HPDE6-E6E7 (cell line): ENCODE results near the gene MAP3K14.

Source experiments
- DNase-seq: peaks from one replicate; pipeline ENCODE4 v3.0.0; 2011; ENCODE audit warnings: missing footprints; ENCODE audit errors: extremely low spot score

Gene MAP3K14

DNA sequence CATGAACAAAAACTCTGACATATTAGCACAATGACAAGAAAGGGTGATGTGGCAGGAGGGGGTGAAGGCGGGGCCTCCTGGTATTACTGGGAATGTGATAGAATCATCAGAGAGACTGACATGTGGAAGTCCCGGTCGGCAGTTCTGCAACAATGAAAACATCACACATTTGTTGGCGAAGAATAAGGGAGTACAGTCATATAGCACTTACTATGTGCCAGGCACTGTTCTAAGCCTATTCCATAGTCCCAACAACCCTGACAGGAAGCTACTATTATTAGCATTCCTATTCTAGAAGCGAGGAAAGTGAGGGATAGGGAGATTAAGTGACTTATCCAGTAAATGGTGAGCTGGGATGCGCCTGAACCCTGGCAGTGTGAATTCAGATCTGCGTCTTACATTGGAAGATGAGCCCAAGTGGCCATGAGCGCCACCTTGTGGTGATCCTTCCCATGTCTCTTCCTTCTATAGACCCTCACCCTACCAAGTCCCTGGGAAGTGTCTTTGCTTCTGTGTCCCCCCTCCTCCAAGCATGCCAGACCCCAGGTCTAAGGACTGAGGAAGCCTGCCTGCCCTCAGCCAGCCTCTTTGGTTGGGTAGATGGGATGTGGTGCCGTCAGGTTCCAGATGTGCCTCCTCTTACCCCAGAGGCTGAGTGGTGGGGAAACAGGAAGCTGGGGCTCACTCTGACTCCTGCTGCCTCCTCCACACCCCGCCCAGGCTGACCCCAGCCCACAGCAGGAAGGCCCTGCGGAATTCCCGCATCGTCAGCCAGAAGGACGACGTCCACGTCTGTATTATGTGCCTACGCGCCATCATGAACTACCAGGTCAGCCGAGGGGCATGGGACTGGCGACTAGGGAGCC lies 81.2 kb downstream of the MAP3K14 start:
- DNase-seq: no peak

DNA sequence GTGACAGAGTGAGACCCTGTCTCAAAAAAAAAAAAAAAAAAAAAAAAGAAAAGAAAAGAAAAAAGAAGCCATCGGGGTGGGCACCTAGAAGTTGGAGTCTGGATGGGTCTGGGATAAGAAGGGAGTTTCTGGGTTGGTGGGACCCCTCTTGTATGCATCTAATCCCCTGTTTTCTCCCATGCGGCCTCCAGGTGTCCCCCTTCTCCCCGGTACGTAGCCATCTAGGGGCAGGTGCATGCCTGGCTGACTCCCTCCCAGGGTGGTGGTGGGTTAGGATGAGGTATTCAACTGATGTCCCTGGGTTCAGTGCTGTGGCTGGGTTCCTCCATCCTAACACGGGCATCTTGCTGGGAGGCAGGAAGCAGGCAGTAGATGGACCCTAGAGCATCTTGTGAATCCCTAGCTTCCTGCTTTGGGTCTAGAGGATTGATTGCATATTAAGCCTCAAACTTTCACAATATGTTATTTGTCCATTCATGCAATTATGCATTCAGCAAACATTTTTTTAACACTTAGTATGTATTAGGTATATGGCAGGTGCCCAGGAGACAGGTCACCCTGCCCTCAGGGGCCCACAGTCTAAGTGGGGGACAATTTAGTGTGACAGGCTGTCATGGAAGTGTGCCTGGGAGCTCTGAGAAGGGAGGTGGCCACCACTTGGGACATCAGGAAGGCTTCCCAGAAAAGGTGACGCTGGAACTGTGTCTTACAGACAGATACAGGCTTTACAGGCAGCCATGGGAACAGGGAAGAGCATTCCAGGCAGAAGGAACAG lies 82.0 kb downstream of the MAP3K14 start:
- no peak for DNase-seq

GRCh38 chr17:45233423-45233924 lies 83.3 kb downstream of the MAP3K14 start:
- no peak for DNase-seq

DNA sequence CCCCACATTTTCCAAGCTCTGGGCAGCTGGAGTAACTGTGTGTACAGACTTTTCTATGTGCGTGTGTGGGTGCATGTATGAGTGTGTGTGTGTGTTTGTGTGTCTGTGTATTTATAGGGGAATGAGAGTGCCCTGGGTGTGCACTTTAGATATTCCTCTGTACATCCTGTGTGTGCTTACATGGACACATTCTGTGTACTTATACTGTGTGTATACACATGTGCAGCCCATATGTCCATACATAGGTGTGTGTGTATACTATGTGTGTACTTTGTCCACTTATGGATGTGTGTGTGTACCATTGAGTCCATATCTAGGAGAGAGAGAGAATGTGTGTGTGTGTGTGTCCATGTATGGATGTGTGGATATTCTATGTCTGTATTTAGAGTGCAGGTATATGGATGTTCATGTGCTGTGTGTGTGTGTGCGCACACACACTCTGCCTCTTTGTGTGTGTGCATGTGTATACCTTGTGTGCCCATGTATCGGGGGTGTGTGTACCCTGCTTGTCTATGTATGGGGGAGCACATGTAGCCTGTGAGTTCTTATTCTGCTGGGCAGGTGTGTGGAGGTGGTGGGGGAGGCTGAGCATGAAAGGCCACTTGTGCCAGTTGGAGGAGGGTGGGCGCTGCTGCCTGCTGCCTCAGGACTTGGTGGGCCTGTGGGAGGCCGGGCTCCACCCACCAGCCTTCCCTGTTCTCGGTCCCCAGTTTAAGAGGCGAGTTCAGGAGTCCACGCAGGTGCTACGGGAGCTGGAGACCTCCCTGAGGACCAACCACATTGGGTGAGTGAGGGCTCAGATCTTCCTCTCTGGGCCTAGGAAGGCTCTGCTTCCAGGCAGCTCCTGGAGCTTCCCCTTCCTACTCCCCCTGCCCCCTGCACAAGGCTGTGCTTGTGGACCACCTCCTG lies 84.1 kb downstream of the MAP3K14 start:
- no peak for DNase-seq

DNA sequence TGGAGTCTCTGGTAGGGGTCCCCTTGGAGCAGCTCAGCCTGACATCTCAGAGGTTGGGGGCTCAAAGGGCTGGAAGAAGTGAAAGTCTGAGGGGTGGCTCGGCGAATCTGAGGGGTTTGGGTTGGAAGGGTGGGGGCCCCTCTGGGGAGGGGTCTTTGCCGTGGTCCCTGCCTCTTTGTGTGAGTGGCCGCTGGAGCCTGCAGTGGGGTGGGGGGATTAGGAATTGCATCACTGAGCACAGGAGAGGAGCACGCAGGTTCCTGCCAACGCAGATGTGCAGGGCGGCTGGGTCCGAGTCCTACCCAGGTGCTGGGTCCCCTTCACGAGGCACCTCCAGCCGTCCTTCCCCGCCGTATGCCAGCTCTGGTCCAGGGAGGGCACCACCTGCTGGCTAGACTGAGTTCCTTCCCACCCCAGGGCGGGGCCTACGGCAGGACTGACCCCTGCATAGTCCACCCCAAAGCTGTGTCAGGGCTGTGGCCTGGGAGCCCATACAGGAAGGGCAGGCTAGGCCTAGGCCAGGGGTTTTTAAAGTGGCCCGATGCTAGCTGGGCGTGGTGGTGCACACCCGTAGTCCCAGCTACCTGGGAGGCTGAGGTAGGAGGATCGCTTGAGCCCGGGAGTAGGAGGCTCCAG lies 85.2 kb downstream of the MAP3K14 start:
- no peak for DNase-seq

GRCh38 chr17:45230787-45231480 lies 85.9 kb downstream of the MAP3K14 start:
- DNase-seq: peak; percentile 69

DNA sequence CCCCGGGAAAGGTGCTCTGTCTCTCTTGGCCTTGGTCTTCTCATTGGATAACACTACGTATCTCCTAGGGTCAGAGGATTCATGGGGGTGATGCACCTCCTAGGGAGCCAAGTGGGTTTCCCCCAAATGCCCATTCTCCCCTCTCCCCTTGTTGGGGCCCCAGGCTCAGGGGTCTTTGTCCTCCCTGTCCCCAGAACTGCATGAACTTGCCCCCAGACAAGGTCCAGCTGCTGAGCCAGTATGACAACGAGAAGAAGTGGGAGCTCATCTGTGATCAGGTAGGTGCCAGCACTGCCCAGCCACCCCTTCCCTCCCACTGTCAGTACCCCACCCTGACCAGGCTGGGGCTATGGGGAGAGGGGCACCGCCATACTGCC lies 86.4 kb downstream of the MAP3K14 start:
- no peak for DNase-seq

DNA sequence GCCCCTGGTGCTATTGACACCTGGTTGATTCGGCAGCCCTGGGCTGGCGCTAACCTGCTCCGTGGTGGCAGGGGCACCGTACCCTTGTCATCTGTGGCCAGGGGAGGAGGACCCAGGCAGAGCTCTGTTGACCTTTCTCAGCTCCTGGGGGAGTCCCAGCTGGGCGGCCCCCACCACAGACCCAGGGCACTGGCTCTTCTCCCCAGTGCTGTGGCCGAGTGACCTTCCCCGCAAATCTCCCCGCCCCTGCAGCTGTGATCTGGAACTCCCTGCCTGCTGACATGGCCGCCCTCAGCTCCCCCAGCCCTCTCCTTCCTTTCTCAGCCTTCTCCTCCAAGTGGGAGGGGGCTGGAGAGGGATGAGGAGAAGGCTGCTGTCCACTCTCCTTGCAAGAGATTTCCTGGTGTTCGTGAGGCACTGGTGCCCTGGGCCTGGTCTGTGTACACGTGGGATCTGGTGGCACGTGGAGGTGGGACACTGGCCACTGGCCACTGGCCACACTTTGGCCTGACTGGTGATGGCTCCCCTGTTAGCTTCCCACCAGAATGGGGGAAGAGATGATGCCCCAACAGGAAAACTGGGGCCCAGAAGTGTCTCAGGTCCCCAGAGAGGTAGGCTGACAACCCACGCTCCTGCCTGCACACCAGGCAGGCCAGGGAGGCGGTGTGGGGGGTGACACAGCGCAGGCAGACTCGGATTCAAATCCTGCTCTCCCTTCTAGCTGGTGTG lies 87.0 kb downstream of the MAP3K14 start:
- no peak for DNase-seq

- DNase-seq: peak; percentile 93
These were observed 87.9 kb downstream of the MAP3K14 start for GRCh38 chr17:45228763-45229539.

GRCh38 chr17:45227926-45228762 lies 88.7 kb downstream of the MAP3K14 start:
- no peak for DNase-seq

- no peak for DNase-seq
These were observed 89.5 kb downstream of the MAP3K14 start for GRCh38 chr17:45227101-45227925.

DNA sequence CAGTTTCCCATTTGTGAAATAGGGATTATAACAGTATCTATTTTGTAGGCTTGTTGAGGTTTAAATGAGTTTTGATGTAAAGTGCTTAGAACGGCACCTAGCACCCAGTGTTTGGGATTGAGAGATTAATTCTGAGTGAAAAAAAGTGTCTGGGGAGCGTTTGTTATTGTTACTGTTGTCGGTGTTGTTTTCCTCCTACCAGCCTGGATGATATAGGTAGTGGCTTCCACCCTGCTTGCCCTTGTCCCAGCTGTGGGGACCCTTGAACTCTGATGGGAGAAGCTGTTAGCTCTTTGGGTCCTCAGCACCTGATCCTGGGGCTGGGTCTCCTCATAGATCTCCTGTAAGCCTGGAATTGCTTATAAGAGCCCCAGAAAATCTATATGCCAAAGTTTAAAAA lies 90.2 kb downstream of the MAP3K14 start:
- no peak for DNase-seq

GRCh38 chr17:45225964-45226530 lies 90.8 kb downstream of the MAP3K14 start:
- DNase-seq: no peak

- no peak for DNase-seq
These were observed 91.6 kb downstream of the MAP3K14 start for GRCh38 chr17:45225051-45225700.

- no peak for DNase-seq
These were observed 92.2 kb downstream of the MAP3K14 start for GRCh38 chr17:45224671-45225050.
